Measurements from ENCODE around the gene TSFM. TPM values are rescaled to one million over a fixed set of nuclear protein-coding genes. Genes with fewer than 3 reads are reported as not detected.

The TSFM gene
- total and polyA plus RNA-seq, 2 of the 13 experiments (the other 11 are each of a cell fraction or from before 2014, with no cell fraction given) = 29.8 to 68.3 TPM

GRCh38 chr12:57755454-57756372 lies 26.9 kb upstream of the TSFM start (continued):
- no peak for TF ChIP-seq ZNF780A (CRISPR knock-in tag; IDR thresholded peaks at IDR 0.05)
- TF ChIP-seq, protein P1, sequence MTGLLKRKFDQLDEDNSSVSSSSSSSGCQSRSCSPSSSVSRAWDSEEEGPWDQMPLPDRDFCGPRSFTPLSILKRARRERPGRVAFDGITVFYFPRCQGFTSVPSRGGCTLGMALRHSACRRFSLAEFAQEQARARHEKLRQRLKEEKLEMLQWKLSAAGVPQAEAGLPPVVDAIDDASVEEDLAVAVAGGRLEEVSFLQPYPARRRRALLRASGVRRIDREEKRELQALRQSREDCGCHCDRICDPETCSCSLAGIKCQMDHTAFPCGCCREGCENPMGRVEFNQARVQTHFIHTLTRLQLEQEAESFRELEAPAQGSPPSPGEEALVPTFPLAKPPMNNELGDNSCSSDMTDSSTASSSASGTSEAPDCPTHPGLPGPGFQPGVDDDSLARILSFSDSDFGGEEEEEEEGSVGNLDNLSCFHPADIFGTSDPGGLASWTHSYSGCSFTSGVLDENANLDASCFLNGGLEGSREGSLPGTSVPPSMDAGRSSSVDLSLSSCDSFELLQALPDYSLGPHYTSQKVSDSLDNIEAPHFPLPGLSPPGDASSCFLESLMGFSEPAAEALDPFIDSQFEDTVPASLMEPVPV (CRISPR knock-in tag; IDR thresholded peaks at IDR 0.05) = peak; percentile 61; the same call in 1 of the 2 replicates
- TF ChIP-seq SP1 (IDR thresholded peaks at IDR 0.05) = no peak
- peak; percentile 33; the same call in 1 of the 2 replicates for TF ChIP-seq SP1 (CRISPR knock-in tag; IDR thresholded peaks at IDR 0.05)
- no peak for TF ChIP-seq ISL2 (CRISPR knock-in tag; IDR thresholded peaks at IDR 0.05)
- TF ChIP-seq, protein P2, sequence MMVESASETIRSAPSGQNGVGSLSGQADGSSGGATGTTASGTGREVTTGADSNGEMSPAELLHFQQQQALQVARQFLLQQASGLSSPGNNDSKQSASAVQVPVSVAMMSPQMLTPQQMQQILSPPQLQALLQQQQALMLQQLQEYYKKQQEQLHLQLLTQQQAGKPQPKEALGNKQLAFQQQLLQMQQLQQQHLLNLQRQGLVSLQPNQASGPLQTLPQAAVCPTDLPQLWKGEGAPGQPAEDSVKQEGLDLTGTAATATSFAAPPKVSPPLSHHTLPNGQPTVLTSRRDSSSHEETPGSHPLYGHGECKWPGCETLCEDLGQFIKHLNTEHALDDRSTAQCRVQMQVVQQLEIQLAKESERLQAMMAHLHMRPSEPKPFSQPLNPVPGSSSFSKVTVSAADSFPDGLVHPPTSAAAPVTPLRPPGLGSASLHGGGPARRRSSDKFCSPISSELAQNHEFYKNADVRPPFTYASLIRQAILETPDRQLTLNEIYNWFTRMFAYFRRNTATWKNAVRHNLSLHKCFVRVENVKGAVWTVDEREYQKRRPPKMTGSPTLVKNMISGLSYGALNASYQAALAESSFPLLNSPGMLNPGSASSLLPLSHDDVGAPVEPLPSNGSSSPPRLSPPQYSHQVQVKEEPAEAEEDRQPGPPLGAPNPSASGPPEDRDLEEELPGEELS (CRISPR knock-in tag; IDR thresholded peaks at IDR 0.05) = peak; percentile 37; the same call in 1 of the 2 replicates
- TF ChIP-seq, protein P3, sequence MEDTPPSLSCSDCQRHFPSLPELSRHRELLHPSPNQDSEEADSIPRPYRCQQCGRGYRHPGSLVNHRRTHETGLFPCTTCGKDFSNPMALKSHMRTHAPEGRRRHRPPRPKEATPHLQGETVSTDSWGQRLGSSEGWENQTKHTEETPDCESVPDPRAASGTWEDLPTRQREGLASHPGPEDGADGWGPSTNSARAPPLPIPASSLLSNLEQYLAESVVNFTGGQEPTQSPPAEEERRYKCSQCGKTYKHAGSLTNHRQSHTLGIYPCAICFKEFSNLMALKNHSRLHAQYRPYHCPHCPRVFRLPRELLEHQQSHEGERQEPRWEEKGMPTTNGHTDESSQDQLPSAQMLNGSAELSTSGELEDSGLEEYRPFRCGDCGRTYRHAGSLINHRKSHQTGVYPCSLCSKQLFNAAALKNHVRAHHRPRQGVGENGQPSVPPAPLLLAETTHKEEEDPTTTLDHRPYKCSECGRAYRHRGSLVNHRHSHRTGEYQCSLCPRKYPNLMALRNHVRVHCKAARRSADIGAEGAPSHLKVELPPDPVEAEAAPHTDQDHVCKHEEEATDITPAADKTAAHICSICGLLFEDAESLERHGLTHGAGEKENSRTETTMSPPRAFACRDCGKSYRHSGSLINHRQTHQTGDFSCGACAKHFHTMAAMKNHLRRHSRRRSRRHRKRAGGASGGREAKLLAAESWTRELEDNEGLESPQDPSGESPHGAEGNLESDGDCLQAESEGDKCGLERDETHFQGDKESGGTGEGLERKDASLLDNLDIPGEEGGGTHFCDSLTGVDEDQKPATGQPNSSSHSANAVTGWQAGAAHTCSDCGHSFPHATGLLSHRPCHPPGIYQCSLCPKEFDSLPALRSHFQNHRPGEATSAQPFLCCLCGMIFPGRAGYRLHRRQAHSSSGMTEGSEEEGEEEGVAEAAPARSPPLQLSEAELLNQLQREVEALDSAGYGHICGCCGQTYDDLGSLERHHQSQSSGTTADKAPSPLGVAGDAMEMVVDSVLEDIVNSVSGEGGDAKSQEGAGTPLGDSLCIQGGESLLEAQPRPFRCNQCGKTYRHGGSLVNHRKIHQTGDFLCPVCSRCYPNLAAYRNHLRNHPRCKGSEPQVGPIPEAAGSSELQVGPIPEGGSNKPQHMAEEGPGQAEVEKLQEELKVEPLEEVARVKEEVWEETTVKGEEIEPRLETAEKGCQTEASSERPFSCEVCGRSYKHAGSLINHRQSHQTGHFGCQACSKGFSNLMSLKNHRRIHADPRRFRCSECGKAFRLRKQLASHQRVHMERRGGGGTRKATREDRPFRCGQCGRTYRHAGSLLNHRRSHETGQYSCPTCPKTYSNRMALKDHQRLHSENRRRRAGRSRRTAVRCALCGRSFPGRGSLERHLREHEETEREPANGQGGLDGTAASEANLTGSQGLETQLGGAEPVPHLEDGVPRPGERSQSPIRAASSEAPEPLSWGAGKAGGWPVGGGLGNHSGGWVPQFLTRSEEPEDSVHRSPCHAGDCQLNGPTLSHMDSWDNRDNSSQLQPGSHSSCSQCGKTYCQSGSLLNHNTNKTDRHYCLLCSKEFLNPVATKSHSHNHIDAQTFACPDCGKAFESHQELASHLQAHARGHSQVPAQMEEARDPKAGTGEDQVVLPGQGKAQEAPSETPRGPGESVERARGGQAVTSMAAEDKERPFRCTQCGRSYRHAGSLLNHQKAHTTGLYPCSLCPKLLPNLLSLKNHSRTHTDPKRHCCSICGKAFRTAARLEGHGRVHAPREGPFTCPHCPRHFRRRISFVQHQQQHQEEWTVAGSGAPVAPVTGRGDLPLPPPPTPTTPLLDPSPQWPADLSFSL (CRISPR knock-in tag; IDR thresholded peaks at IDR 0.05) = no peak
- peak; percentile 42; the same call in 1 of the 2 replicates for TF ChIP-seq ZNF770 (CRISPR knock-in tag; IDR thresholded peaks at IDR 0.05)
- TF ChIP-seq SP4 (CRISPR knock-in tag; IDR thresholded peaks at IDR 0.05) = peak; percentile 38; the same call in 1 of the 2 replicates
- 0 out of 2 replicates have a peak, but pooled peaks have one; percentile 33 for TF ChIP-seq ZNF737 (CRISPR knock-in tag; IDR thresholded peaks at IDR 0.05; ENCODE audit: borderline replicate concordance)
- TF ChIP-seq SRY (CRISPR knock-in tag; IDR thresholded peaks at IDR 0.05) = peak; percentile 79; the same call in 1 of the 2 replicates
- TF ChIP-seq NRL (CRISPR knock-in tag; IDR thresholded peaks at IDR 0.05; ENCODE audit: borderline replicate concordance) = peak; percentile 61
- TF ChIP-seq ZNF616 (CRISPR knock-in tag; IDR thresholded peaks at IDR 0.05; ENCODE audit: low read depth) = 0 out of 2 replicates have a peak, but pooled peaks have one; percentile 29
